ENCODE data around the gene NME4.
"Not testable (repeated sequence)": the region's sequence is repeated elsewhere in the genome, so short reads cannot be mapped to it uniquely, and the experiment has no call there.

Gene NME4

GRCh38 chr16:386641-387156, 10.3 kb upstream of the NME4 start:
- POLR2A ChIA-PET, result interaction anchor here (0.6 kb wide), 1 partner anchor 154 kb away, joined by 6 read pairs; no protein-coding TSS in a partner anchor
- CTCF ChIA-PET, result no interaction called here
- no peak for DNase-seq (ENCODE audit: extremely low spot score)
- TF ChIP-seq CTCF (IDR thresholded peaks at IDR 0.05; ENCODE audit: control extremely low read depth, extremely low read depth, low read depth, missing control alignments), result no peak

GRCh38 chr16:387761-388666, 9.0 kb upstream of the NME4 start:
- CTCF ChIA-PET; DNase-seq (ENCODE audit: extremely low spot score); POLR2A ChIA-PET: not testable (repeated sequence)

- POLR2A ChIA-PET, result no interaction called here
- DNase-seq (ENCODE audit: extremely low spot score), result no peak
- TF ChIP-seq CTCF (IDR thresholded peaks at IDR 0.05; ENCODE audit: control extremely low read depth, extremely low read depth, low read depth, missing control alignments), result no peak
- CTCF ChIA-PET, result interaction anchor here (0.9 kb wide), 2 partner anchors 60 to 395 kb away, joined by 3 read pairs; no protein-coding TSS in a partner anchor
Measured at GRCh38 chr16:389352-389751, 7.6 kb upstream of the NME4 start.

- DNase-seq (ENCODE audit: extremely low spot score), result peak; percentile 62
- POLR2A ChIA-PET, result no interaction called here
- peak; percentile 70 for TF ChIP-seq CTCF (IDR thresholded peaks at IDR 0.05; ENCODE audit: control extremely low read depth, extremely low read depth, low read depth, missing control alignments)
- CTCF ChIA-PET, result interaction anchor here (1.1 to 1.4 kb wide), 4 partner anchors 9 to 324 kb away, joined by 3 to 5 read pairs (median 4); partner anchors contain the start of gene DECR2
Measured at GRCh38 chr16:391885-392335, 5.1 kb upstream of the NME4 start.

- CTCF ChIA-PET, result interaction anchor here (1.1 to 1.4 kb wide), 4 partner anchors 9 to 323 kb away, joined by 3 to 5 read pairs (median 4); partner anchors contain the start of gene DECR2
- TF ChIP-seq CTCF (IDR thresholded peaks at IDR 0.05; ENCODE audit: control extremely low read depth, extremely low read depth, low read depth, missing control alignments), result no peak
- POLR2A ChIA-PET, result interaction anchor here (0.9 kb wide), 1 partner anchor 12 kb away, joined by 4 read pairs; no protein-coding TSS in a partner anchor
- DNase-seq (ENCODE audit: extremely low spot score), result no peak
Measured at GRCh38 chr16:392450-393030, 4.5 kb upstream of the NME4 start.

GRCh38 chr16:396199-396598, 800 bp upstream of the NME4 start:
- ChIA-PET POLR2A (interaction anchor here (0.6 to 0.7 kb wide), 2 partner anchors 10 to 1634 kb away, joined by 3 read pairs; no protein-coding TSS in a partner anchor), CTCF (no interaction called here)
- TF ChIP-seq CTCF (IDR thresholded peaks at IDR 0.05; ENCODE audit: control extremely low read depth, extremely low read depth, low read depth, missing control alignments), result no peak
- no peak for DNase-seq (ENCODE audit: extremely low spot score)

Data from GM10248 (cell line).